Endothelial cell (in vitro differentiated cells): ENCODE measurements around the gene CFAP91. TPM values are rescaled to one million over a fixed set of nuclear protein-coding genes. Genes with fewer than 3 reads are reported as not detected.

Source experiments
- DNase-seq: peaks from one replicate; pipeline ENCODE4 v3.0.0; 2021; ENCODE audit warnings: low spot score
- H3K27ac Mint-ChIP-seq: one replicate; pipeline ENCODE4 v1.8.0; 2021; ENCODE audit warnings: mixed read lengths, inconsistent platforms; ENCODE audit not compliant: unreplicated experiment
- H3K27me3 Mint-ChIP-seq: one replicate; pipeline ENCODE4 v1.8.0; 2021; ENCODE audit warnings: mild to moderate bottlenecking, moderate library complexity, mixed read lengths, inconsistent platforms; ENCODE audit not compliant: unreplicated experiment
- H3K36me3 Mint-ChIP-seq: one replicate; pipeline ENCODE4 v1.8.0; 2021; ENCODE audit warnings: mild to moderate bottlenecking, low read depth, mixed read lengths, inconsistent platforms; ENCODE audit not compliant: unreplicated experiment
- H3K4me1 Mint-ChIP-seq: one replicate; pipeline ENCODE4 v1.8.0; 2021; ENCODE audit warnings: mild to moderate bottlenecking, mixed read lengths, inconsistent platforms; ENCODE audit not compliant: unreplicated experiment
- H3K4me3 Mint-ChIP-seq: one replicate; pipeline ENCODE4 v1.8.0; 2021; ENCODE audit warnings: mild to moderate bottlenecking, mixed read lengths, inconsistent platforms; ENCODE audit not compliant: unreplicated experiment
- H3K9me3 Mint-ChIP-seq: one replicate; pipeline ENCODE4 v1.8.0; 2021; ENCODE audit warnings: mixed read lengths, inconsistent platforms; ENCODE audit not compliant: unreplicated experiment
- CTCF ChIP-seq: fragments of 200-600 bp; sonication (generic); IDR thresholded peaks from one replicate; pipeline ENCODE4 v1.5.0; 2021; ENCODE audit warnings: antibody characterized with exemption; ENCODE audit not compliant: unreplicated experiment
- long read RNA-seq: library from polyadenylated mRNA; unstranded; transcript quantifications from one replicate; pipeline ENCODE4 v2.0.0, GENCODE V29; 2020; ENCODE audit not compliant: unreplicated experiment
- total RNA-seq: library from RNA; stranded (reverse); fragmentation: NEBNext Ultra II Directional; extraction: Animal tissue kit (Norgen Biotek cat#: 25700); gene quantifications from one replicate; pipeline ENCODE4 v1.2.1, GENCODE V29; 2021; ENCODE audit not compliant: unreplicated experiment

Gene CFAP91
- total RNA-seq, result 0.23 TPM
- long read RNA-seq, result 0 reads

DNA sequence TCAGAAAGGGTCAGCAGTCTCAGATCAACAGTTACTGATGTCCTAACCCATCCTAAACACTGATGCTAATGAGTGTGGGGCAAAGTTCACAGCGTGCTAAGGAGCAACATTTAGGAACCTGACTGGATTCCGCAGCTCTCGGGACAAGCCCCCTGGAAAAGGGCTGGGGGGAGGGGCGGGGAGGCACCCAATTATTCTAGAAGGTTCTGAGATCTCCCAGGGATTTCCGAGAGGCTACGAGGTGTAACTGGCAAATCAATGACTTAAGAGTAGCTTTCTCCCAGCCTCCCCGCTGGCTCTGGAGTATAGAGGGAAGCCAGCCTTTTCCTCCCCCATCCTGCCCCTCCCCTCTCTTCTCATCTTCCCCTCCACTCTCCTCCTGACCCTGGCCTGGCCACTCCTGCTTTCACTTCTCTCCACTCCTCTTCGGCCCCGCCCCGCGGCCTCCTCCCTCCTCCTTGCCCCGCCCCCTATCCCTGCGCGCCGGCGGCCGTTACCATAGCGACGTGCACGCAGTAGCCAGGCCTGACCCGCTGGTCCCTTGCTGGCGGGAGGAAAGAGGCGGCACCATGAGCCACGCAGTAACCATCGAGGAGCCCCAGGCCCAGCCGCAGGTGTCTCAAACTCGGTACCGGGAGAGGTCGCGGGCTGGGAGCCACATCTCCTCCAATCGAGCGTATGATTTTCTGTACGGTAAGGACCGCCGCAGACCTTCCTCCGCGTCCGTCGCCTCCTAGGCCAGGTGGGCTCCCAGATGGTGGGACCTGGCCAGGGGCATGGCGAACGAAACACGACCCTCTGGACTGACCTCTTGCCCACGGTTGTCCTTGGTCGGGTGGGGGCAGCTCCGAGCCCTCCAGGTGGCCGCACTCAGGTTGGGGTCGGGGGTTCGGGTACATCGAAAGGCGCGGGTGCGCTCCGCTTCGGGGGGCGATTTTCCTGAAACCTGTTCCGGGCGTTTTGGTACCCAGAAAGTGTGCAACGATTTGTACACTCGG, at the start of gene CFAP91:
CFAP91 (plus strand) TSS at position 493 of the 998 bp plus-strand sequence; CDS start at position 570, 77 bp downstream.
- Mint-ChIP-seq H3K36me3 (peaks cover 4% of the 10 kb centered on the region), H3K27me3 (peaks cover 6% of the 10 kb centered on the region), H3K4me3 (peak within 1 kb of the TSS; percentile 79), H3K27ac (no peak within 1 kb of the TSS), H3K9me3 (no peaks in the 10 kb centered on the region), H3K4me1 (peaks cover 7% of the 10 kb centered on the region)
- DNase-seq, result peak; percentile 97
- no peak for TF ChIP-seq CTCF

DNA sequence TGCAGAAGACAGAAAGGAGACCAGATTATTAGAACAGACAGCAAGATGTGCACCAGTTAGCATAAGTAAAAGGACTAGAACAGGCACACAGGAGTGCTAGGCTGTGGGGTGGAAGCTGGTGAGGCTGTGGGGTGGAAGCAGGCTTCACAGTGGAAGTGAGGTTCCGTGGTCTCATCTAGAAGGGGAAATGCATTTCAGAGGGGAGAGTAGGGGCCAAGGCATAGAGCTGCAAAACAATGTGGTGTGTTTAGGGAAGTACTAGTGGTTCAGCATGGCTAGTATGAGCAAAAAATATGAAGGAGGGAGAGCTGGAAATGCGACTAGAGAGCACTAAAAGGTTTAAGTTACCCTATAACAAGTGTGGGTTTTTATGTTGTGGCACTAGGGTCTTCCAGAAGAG, 48.9 kb upstream of the CFAP91 start:
- Mint-ChIP-seq H3K4me1 (peaks cover 23% of the 10 kb centered on the region), H3K27me3 (peaks cover 4% of the 10 kb centered on the region), H3K9me3 (no peaks in the 10 kb centered on the region), H3K27ac (no peak overlapping the region), H3K4me3 (no peak overlapping the region), H3K36me3 (no peaks in the 10 kb centered on the region)
- no peak for TF ChIP-seq CTCF
- DNase-seq, result no peak

- no peak for TF ChIP-seq CTCF
- Mint-ChIP-seq H3K9me3 (no peaks in the 10 kb centered on the region), H3K4me3 (no peak overlapping the region), H3K4me1 (peaks cover 5% of the 10 kb centered on the region), H3K36me3 (no peaks in the 10 kb centered on the region), H3K27me3 (peaks cover 4% of the 10 kb centered on the region), H3K27ac (no peak overlapping the region)
- no peak for DNase-seq
Measured at GRCh38 chr3:119657887-119658702, 44.7 kb upstream of the CFAP91 start.

- Mint-ChIP-seq H3K4me1 (peaks cover 1% of the 10 kb centered on the region), H3K36me3 (no peaks in the 10 kb centered on the region), H3K9me3 (no peaks in the 10 kb centered on the region), H3K27me3 (peaks cover 4% of the 10 kb centered on the region), H3K4me3 (no peak overlapping the region), H3K27ac (no peak overlapping the region)
- no peak for DNase-seq
- TF ChIP-seq CTCF, result no peak
Measured at GRCh38 chr3:119658994-119659393, 43.8 kb upstream of the CFAP91 start.
